Sigmoid colon (tissue), 4 donors: ENCODE data around the gene TCERG1L.

ENCODE experiments used
- CTCF ChIP-seq, 4 experiments: fragments of 450-650 bp in 3 of 4; fragments of 200-600 bp in 1 of 4; IDR thresholded peaks; one replicate each; pipeline ENCODE4 v1.5.1; 2016 to 2019; ENCODE audit warnings: antibody characterized with exemption in 4 of 4, mild to moderate bottlenecking in 3 of 4, moderate library complexity in 2 of 4
- EP300 ChIP-seq, 4 donors: sonication (generic); formaldehyde crosslinking; IDR thresholded peaks; one replicate each; pipeline ENCODE4 v1.6.1; 2017; ENCODE audit warnings: antibody characterized with exemption in 4 of 4
- POLR2A ChIP-seq, 2 donors: fragments of 450-650 bp; IDR thresholded peaks; one replicate each; pipeline ENCODE4 v1.6.1; 2016; ENCODE audit warnings: antibody characterized with exemption in 2 of 2, mild to moderate bottlenecking in 2 of 2, moderate library complexity in 2 of 2
- POLR2AphosphoS5 ChIP-seq, 4 donors: sonication (generic); formaldehyde crosslinking; IDR thresholded peaks; one replicate each; pipeline ENCODE4 v1.6.1; 2017; ENCODE audit warnings: antibody characterized with exemption in 4 of 4

DNA sequence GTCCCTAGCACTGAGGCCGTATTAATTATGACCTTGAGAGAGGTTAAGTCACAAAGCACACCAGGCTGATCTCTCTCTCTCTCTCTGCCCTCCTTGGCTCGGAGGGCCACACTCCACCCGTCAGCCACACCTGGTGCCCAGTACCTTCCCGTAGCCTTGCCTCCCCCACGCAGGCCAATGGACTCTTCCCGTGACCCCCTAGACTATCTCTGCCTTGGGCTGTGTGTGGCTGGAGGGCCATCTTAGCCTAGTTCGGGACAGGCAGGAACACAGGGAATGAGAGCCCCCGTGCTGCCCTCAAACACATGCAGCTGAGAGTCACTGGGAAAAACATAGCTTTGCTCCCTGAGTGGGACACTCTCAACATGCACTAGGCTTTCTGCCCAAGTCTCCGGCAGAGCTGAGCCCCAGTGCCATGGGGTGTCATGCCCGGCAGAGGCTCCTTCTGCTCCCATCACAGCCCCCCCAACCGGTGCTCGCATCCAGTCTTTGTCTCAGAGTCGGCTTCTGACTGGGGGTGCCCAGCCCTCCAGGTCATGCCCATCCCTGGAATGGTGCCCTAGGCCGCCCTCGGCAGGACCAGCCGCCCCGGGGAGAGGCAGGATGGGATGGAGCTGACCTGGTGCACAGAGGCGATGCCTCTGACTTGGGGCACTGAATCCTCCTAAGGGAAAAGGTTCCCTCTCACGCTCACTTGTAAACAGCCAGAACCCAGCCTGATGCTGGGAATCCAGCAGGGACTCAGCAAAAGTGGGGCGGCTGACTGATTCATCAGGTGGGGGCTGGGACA is 63.0 kb downstream of the TCERG1L start:
- no peak for TF ChIP-seq CTCF (IDR thresholded peaks at IDR 0.05)
- no peak for TF ChIP-seq POLR2A (IDR thresholded peaks at IDR 0.05)
- no peak for TF ChIP-seq POLR2AphosphoS5 (IDR thresholded peaks at IDR 0.05)
- TF ChIP-seq EP300 (IDR thresholded peaks at IDR 0.05): no peak
